Measurements from ENCODE around the gene GPR12. TPM values are rescaled to one million over a fixed set of nuclear protein-coding genes. Genes with fewer than 3 reads are reported as not detected.
A peak's percentile ranks its signal among the peaks of the same experiment; 100 is the strongest.

GPR12 gene, protein sequence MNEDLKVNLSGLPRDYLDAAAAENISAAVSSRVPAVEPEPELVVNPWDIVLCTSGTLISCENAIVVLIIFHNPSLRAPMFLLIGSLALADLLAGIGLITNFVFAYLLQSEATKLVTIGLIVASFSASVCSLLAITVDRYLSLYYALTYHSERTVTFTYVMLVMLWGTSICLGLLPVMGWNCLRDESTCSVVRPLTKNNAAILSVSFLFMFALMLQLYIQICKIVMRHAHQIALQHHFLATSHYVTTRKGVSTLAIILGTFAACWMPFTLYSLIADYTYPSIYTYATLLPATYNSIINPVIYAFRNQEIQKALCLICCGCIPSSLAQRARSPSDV
- 39.5 TPM for total RNA-seq

DNA sequence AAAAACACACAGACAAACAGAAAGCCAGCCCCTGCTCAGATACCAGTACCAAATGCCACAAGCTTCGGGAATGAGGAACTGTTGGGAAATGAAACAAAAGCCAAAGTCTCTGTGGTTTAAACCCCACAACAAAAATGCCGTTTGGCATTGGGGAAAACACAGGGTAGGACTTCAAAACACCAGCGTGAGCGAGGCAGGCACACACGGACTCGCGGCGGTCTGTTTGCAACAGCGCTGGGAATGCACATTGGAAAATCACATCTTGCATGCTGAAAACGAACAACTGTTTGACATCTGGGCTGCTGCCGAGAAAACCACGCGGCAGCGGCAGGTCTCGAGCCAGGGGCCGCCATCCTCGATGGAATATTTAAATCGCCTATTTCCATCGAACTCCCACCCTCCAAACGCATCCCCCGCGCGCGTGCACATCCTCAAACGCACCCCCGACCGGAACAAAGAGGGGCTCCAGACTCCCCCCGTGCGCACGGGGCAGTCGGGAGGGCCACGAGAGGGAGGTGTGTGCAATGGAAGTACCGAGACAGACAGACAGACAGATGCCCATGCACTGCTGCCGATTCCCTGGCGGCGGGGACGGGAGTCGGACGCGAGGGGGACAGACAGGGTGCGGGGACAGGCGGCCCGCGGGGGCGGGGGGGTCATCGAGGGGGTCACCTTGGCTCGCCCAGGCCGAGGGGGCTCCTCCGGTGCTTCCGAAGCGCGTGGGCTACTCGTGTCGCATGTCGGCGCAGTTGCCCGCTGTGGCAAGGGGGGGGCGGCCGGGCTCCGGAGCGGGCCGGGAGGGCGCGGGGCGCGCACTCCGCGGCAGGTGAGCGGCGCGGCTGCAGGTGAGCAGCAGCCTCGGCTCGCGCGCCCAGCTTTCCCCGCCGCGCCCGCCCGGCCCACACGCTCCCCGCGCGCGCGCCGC, at the start of gene GPR12:
Gene GPR12, minus strand, starts transcription at position 880 of the 925 bp plus-strand sequence. CDS start 959 bp downstream, outside the sequence.
- DNase-seq (ENCODE audit: low spot score in 2 of 2) (peak; percentile 28 to 52), FAIRE-seq (no peak)

DNA sequence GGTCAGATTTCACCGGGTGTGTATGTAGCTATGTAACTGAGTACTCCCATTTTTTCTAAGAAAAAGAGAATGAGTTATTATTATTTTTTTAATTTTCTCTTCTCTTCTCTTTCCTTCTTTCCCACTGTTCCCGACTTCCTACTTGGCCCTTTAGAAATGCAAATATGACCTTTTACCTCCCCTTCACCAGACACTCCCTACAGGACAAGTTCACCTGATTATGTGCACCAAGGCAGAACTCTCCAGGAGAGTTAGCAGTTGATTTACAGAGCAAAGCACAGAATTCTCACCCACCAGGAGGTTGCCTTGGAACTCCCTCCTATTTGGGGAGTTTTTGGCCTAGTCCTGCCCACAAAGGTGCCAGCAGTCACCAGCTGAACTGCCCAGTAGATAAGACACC, 49.5 kb upstream of the GPR12 start:
- FAIRE-seq (no peak), DNase-seq (ENCODE audit: low spot score in 2 of 2) (no peak)

DNA sequence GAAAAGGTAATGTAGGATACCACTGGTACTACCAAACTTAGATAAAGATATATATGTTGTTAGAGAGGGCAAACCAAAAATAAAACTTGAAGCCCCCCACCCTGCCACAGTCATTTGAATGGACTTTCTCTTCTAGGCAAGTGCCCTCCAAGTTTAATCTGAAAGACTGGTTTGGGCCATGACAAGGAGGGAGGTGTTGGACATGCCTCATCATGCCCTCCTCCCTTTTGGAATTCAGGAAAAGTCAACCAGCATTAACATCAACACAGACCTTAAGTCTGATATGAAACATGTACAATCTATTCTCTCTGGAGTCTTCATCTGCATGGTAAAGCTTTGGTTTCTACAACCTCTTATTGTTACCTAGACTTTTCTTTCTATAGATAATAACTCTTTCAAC, 46.3 kb upstream of the GPR12 start:
- FAIRE-seq, result no peak
- DNase-seq (ENCODE audit: low spot score in 2 of 2), result no peak

GRCh38 chr13:26787961-26788360, 27.4 kb upstream of the GPR12 start:
- DNase-seq (ENCODE audit: low spot score in 2 of 2) (no peak), FAIRE-seq (no peak)

DNA sequence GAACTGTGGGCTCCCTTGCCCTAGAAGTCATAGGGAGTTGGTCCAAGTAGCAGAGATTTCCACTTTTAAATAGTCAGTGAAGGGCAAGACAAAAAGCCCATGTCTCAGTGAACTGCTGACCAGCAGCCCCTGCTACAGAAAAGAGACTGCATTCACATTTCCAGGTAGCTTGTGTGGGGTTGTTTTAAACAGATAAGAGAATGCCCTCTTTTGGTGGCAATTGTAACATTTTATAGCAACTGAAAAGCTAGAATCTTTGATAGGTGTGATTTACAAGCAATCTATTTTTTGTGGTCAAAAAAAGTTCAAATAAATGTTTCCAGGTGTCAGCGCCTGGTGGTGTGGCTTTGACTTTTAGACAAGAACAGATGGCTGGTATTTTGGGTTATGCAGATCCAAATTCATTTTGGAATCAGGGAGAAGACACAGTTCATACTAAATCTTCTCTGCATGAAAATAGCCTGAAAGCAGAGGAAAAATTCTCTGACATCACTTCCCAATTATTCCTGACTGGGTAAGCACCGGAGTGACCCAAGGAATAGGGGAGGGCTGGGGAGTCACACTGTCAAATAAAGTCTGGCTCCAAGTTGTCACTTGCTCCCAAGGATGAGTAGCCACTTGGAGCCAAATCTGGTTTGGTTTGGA, 26.2 kb upstream of the GPR12 start:
- DNase-seq (ENCODE audit: low spot score in 2 of 2) (no peak), FAIRE-seq (no peak)

- DNase-seq (ENCODE audit: low spot score in 2 of 2) (no peak), FAIRE-seq (no peak)
Measured at GRCh38 chr13:26785838-26786630, 25.4 kb upstream of the GPR12 start.

- DNase-seq (ENCODE audit: low spot score in 2 of 2) (no peak), FAIRE-seq (no peak)
Measured at GRCh38 chr13:26784704-26785639, 24.4 kb upstream of the GPR12 start.

GRCh38 chr13:26780411-26780810, 19.8 kb upstream of the GPR12 start:
- DNase-seq (ENCODE audit: low spot score in 2 of 2), result no peak

DNA sequence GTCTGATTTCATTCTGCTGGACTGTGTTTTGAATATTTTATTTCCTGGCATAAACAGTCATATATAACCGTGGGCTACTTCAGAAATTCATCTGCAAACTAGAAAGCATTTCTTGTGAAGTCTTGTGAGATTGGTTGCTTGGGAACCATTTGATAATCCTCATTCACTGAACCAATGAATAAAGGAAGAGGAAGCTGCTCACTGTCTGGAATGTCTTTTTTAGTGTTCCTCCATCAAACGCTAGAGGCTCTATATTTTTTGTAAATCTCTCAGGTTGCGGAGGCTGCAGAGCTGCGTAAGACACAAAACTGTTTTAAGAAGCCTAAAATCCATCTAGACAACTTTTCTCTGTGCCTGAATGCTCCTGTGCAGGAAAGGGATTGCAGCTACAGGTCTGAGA, 18.7 kb upstream of the GPR12 start:
- FAIRE-seq (no peak), DNase-seq (ENCODE audit: low spot score in 2 of 2) (no peak)

More at GRCh38 chr13:26780411-26780810, 19.8 kb upstream of the GPR12 start:
- FAIRE-seq, result no peak

DNA sequence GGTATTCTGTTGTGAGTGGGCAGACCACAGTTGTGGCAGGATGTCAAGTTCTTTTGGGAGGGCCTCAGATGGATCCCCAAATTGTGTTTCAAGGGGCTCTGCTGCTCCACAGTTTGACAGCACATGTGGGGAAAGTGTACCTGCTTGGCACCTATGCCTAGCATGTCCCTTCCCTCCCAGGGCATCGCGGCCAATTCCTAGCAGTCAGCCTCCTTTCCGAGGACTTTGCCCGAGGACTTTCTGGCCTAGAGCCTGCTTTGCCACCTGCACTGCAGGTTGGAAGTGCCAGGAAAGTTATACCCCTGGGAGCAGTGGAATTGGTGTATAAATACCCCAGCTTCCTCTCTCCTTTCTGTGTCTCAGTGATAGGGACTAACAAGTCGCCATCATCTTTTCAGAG, 11.9 kb upstream of the GPR12 start:
- DNase-seq (ENCODE audit: low spot score in 2 of 2), result no peak
- no peak for FAIRE-seq

DNA sequence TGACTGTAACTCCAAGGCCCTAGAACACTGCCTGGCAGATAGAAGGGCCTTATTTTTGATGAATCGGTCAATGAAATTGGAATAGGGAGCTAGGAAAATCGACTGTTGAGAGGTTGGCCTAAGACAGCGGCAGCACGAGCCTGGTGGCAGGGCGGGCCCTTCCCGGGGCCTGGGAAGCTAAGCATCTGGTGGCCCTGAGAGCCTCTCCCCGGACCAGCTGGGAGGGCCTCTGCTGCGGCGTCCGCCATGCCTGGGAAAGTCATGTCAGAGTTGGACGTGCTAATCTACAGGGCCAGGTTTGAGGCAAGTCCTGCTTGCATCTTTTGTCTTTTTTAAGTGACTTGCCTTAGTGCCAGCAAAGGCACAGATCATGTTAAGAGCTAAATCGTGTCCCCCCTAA, 11.2 kb upstream of the GPR12 start:
- FAIRE-seq (no peak), DNase-seq (ENCODE audit: low spot score in 2 of 2) (no peak)

GRCh38 chr13:26762745-26763345, 2.3 kb upstream of the GPR12 start:
- no peak for DNase-seq (ENCODE audit: low spot score in 2 of 2)
- FAIRE-seq, result no peak

DNA sequence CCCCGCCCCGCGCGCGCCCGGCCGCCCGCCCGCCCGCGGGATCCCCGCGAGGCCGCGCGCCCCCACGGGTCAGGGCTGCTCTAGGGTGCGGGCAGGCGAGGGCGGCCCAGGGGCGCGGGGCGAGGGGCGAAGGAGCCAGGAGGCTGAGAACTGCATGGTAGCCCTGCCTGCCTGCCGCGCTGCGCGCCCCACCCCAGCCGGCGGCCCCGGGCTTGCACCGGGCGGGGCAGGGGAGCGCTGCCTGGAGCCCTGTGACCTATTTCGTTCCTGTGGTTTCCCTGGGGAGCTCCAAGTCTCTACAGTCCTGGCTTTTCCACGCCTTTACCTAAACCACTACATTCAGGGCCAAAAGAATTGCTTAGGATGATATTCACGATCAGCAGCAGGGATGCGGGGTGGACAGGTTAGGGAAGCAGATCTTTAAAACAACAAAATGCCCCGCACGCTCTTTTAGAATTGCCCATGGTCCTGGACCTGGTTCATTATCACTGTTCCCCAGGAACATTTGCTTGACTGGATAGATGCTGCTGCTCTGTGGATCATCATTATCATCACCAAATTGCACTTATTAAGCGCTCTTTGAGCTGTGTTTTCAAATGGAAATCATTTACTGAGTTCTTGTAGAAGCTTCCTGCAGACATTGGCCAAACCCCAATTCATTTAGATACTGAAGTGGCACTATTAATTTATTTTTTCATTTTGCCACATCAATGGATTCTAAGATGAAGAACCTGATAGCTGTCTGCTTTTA, 421 bp upstream of the GPR12 start:
- DNase-seq (ENCODE audit: low spot score in 2 of 2), result peak in 1 of 2 donors; percentile 29
- no peak for FAIRE-seq

DNA sequence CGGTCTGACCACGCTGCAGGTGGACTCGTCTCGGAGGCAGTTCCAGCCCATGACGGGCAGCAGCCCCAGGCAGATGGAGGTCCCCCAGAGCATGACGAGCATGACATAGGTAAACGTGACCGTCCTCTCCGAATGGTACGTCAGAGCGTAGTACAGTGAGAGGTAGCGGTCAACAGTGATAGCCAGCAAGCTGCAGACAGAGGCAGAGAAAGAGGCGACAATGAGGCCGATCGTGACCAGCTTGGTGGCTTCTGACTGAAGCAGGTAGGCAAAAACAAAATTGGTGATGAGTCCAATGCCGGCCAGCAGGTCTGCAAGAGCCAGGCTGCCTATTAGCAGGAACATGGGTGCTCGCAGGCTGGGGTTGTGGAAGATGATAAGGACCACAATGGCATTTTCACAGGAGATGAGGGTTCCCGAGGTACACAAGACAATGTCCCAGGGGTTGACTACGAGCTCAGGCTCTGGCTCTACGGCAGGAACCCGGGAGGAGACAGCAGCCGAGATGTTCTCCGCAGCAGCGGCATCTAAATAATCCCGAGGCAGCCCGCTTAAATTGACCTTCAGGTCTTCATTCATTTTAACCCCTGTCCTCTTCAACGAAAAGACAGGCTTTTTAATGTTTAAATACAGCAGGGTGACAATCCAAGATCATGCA, 1.2 kb downstream of the GPR12 start:
- FAIRE-seq, result no peak
- no peak for DNase-seq (ENCODE audit: low spot score in 2 of 2)

DNA sequence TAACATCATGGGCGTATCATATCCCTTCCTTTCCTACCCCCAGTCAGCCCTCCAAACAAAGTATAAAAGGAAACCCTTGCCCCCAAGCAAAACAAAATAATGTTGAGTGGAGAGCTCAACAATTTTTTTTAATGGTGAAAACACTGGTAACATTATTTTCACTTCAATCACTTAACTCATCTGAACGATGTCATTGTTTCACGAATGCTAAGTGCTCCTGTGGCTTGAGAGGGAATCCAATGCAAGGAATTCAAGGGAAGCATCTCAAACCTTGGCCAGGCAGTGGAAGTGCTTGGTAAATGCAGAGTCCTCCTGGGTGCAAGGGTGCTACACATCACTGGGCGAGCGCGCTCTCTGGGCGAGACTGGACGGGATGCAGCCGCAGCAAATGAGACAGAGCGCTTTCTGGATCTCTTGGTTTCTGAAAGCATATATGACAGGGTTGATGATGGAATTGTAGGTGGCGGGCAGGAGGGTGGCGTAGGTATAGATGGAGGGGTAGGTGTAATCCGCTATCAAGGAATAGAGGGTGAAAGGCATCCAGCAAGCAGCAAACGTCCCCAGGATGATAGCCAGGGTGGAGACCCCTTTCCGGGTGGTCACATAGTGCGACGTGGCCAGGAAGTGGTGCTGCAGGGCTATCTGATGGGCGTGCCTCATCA, 2.0 kb downstream of the GPR12 start:
- FAIRE-seq (no peak), DNase-seq (ENCODE audit: low spot score in 2 of 2) (no peak)

DNA sequence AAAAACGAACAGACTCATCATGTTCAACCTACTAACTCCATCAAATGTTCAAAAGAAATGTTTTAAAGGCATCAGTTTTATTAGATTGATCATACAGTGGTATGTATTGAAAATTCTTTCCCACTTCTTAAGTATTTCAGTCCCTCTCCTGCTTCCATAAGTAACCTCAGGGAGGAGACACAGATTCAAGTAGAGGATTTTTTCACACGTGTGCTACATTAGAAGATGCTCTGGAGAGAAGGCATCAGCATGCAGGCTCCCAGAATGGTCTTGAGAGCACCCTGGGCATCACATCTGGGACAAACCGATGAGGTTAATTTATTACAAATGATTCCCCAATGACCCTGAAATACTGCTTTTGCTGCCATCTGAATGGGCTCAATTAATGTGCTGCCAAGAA, 3.6 kb downstream of the GPR12 start:
- FAIRE-seq, result no peak
- no peak for DNase-seq (ENCODE audit: low spot score in 2 of 2)

- FAIRE-seq (no peak), DNase-seq (ENCODE audit: low spot score in 2 of 2) (no peak)
Measured at GRCh38 chr13:26752671-26753070, 7.9 kb downstream of the GPR12 start.
